ENCODE data around the gene EIF5A2.

DNA sequence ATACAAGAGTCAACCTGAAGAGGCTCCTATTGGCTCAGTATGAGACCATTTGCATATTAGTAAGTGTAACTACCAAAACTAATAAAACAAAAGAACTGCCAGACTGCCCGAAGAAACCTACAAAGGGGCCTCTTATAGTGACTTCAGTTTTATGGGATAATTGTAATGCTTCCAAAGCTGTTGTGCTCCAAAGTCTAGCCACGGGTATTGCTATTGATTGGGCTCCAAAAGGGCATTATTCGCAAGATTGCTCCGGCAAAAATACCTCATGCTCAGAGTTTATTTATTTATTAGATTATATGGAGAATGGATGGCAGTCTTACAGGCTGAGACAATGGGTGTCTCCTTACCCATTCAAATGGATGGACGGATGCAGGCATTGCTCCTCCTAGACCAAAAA, 49.8 kb downstream of the EIF5A2 start:
- TF ChIP-seq EZH2 (IDR thresholded peaks at IDR 0.05; ENCODE audit: insufficient read depth, poor library complexity, severe bottlenecking): no peak
- no peak for TF ChIP-seq EZH2phosphoT487 (IDR thresholded peaks at IDR 0.05; ENCODE audit: insufficient read depth, low read depth)
